GM18499 (cell line): ENCODE results near the gene UBE2Z.
"Not testable (repeated sequence)": the region's sequence is repeated elsewhere in the genome, so short reads cannot be mapped to it uniquely, and the experiment has no call there.

Experiments used
- ATAC-seq: cut with Tn5 transposase; IDR thresholded peaks from one replicate; pipeline ENCODE4 v1.9.1; 2021; ENCODE audit warnings: moderate number of reproducible peaks; ENCODE audit not compliant: insufficient read depth, unreplicated experiment

The UBE2Z gene

DNA sequence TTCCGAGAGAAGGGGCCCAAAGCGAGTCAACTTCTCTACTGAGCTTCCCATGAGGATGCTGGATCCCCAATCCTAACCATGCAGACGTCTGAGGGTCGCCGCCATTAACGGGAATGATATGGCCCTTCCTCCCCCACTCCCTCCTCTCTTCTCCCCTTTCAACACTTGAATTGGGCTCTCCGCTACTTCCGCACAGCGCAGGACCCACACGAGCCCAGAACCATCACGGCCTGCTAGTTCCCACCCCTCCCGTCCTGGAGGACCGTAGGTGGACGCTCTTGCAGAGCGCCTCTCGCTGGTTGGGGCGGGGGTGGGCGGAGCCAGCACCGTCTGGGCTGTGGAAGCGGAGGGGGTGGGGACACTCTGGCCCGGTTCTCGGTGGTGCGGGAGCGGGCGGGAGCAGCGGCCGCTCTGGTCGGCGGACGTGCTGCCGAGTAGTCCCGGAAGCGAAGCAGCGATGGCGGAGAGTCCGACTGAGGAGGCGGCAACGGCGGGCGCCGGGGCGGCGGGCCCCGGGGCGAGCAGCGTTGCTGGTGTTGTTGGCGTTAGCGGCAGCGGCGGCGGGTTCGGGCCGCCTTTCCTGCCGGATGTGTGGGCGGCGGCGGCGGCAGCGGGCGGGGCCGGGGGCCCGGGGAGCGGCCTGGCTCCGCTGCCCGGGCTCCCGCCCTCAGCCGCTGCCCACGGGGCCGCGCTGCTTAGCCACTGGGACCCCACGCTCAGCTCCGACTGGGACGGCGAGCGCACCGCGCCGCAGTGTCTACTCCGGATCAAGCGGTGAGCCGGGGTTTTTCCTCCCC lies at the start of gene UBE2Z:
TSS of gene UBE2Z (plus strand) at position 361 of the 797 bp plus-strand sequence. CDS start at position 458, 97 bp downstream.
- ATAC-seq: peak; percentile 50

GRCh38 chr17:48860034-48860433 lies 48.2 kb upstream of the UBE2Z start:
- no peak for ATAC-seq

DNA sequence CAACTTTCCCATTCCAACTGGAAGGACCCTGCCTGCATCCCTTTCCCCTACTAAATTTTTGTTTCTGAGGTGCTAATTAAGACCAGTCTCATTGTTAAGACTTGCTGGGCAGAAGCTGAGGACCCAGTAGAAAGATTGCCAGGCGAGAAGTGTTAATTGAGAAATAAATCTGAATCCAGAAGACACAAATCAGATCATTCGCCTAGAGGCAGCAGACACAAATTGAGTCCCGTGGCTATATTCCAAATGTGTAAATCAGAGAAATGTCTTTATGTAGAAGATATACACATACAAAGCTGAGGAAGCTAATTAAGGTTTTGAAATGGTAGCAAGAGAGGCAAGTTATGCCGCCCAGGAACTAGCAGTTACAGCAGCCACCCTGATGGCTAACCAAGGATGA lies 47.8 kb upstream of the UBE2Z start:
- ATAC-seq: no peak

DNA sequence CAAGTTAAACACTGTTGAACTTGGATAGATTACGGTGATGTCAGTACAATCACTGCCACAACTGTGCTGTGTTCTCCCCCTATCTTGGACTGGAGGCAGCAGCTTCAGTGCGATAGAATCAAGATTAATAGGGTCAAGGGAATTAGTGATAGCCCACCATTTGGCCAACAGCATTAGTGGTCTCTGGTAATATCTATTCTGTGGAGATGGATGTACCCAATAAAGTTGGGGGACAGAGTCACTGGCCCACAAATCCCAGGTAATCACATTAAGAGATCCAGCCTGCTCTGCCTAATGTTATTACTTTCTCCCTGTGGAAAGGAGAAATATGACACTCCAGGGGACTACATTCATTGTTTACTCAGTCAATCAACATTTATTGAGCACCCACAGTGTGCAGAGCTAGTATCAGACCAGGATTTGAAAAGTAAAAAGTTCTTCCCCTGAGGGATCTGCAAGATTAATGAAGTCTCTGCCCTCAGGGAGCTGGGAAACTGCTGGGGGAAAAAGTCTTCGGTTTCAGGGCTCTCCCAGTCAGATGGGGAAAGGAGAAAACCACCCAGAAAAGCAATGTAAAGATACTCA lies 39.2 kb upstream of the UBE2Z start:
- ATAC-seq: no peak

- ATAC-seq: no peak
Observed at GRCh38 chr17:48869821-48870318, 38.3 kb upstream of the UBE2Z start.

- ATAC-seq: no peak
Observed at GRCh38 chr17:48871035-48871550, 37.1 kb upstream of the UBE2Z start.

DNA sequence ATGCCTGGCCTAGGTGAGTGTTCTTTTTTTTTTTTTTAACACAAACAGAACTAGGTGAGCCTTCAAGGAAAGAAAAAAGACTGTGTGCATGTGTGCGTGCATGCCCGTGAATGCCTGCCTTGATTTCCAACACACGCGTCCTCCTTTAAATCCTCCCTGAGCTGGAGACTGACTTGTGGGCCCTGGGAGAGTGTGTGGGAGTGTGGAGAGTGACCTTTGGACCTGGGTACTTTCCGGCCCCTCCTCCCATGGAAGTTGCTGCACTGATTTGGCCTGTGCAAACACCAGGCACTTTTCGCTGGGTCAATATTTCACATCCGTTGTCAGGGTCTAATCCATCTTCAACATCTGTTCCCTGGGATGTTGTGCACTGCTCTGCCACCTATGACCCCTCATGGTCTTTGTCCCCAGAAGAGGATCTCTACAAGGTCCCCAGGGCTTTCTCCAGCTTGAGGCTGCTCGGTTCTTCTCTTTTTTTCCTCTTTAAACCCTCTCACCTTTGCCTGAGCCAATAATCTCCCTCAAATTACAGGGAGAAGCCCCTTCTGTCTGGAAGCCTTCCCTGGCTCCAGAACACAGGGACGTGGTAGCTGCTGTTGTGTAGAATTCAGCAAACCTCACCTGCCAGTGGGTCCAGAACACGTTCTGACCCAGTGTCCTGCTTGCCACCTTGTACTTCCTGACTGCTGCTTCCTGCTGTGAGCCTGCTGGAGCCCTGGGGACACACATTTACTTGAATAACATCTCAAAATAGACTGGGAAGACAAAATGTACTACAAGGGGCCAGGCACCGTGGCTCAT lies 36.5 kb upstream of the UBE2Z start:
- ATAC-seq: no peak

- not testable (repeated sequence) for ATAC-seq
Observed at GRCh38 chr17:48872409-48872808, 35.8 kb upstream of the UBE2Z start.

GRCh38 chr17:48873209-48873608 lies 35.0 kb upstream of the UBE2Z start:
- no peak for ATAC-seq

DNA sequence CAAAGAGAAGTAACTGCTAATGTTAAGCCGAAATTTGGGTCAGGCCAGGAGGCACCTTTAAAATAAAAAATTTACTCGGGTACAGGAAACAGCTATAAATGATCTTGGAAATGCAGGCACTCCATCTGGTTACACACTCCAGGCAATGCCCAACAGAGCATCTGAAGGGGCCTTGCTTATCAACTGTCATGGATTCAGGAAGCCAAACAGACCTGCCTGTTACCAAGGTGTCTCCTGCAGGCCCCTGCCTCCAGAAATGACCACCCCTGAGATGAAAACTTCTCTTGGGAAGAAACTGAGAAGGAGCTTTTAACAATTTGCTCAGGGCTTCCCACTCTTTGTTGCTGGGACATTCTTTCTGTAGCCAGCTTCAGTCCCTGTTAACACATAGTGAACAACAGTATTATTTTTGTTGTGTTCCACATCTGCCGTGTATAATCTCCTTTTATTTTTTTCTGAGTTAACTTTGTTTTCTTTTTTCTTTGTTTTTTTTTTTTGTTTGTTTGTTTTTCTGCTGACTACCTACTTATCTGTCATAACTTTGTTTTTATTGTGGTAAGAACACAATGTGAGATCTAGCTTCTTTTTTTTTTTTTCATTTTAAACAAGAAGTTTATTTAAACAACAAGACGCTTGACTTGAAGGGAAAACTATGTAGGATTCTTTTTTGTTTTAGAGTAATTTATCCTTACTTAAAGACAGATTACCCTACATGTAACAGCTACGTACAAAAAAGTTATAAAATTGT lies 34.3 kb upstream of the UBE2Z start:
- ATAC-seq: no peak

GRCh38 chr17:48878920-48879898 lies 29.0 kb upstream of the UBE2Z start:
- ATAC-seq: no peak

DNA sequence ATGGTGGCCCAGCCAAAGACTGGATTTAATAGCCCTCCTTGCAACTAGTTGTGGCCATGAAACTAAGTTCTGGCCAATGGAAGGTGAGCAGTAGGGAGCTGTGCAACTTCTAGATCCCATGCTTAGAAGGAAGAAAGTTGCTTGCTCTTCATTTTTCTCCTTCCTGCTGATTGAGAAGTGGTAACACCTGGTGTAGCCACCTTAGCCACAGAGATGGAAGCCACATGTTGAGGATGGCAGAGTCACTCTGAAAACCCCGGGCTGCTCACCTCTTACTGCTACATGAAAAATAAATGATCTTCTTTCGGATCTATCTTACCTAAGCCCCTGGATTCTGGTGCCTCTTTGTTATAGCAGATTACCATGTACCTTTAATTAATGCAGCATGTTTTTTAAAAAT lies 25.9 kb upstream of the UBE2Z start:
- ATAC-seq: no peak

DNA sequence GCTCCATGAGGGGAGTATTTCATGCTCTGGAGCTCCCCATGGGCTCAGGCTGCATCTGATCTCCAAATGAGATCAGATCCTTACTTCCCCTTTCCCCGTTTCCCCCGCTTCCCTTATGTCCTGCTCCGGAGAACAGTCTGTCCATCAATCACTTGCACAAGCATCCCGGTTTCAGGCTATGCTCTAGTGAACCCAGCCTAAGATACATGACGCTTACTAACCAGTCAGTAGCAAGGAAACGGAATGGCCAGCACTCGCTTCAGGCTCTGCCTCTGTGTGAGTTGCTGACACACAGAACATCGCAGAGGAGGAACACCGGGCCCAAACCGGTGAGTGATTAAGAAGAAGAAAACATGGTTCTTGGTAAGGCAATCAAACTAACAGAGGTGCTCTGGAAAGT lies 25.0 kb upstream of the UBE2Z start:
- ATAC-seq: no peak

GRCh38 chr17:48890086-48890485 lies 18.1 kb upstream of the UBE2Z start:
- ATAC-seq: no peak

- no peak for ATAC-seq
Observed at GRCh38 chr17:48892940-48893645, 15.1 kb upstream of the UBE2Z start.

DNA sequence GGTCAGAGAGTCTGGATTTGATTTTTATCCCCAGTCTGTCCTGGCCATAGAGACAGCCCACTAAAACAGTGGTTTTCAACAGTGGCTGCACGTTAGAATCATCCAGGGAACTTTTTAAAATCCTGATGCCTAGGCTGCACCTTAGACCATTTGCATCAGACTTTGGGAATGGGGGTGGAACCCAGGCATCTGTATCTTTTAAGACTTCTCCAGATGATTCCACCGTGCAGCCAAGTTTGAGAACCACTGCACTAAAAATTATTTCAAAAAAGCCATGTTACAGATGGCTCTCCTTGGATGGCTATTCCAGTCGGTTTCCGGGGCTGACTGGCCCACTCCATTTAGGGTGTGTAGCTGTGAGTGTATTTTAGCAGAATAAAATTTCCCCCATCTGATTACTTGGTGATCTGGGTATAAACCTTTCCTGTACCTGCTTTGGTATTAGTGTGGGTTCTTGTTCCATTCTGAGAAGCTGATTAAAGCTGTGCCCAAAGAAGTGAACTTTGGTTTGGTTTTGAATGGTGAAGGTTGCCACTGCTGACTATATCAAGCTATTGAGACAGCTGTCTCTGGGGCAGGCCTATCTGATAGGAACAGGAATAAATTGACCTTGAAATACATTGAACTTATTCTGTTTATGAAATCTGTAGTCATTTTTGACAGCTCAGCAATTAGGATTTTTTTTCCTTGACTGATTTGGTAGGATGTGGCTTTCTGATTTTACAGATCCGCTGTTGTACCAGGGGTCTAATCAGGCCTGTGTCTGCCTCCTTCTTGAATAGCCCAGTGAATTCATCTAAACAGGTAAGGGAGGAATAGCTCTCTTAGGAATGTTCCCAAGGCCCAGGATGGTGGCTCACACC lies 14.3 kb upstream of the UBE2Z start:
- no peak for ATAC-seq

DNA sequence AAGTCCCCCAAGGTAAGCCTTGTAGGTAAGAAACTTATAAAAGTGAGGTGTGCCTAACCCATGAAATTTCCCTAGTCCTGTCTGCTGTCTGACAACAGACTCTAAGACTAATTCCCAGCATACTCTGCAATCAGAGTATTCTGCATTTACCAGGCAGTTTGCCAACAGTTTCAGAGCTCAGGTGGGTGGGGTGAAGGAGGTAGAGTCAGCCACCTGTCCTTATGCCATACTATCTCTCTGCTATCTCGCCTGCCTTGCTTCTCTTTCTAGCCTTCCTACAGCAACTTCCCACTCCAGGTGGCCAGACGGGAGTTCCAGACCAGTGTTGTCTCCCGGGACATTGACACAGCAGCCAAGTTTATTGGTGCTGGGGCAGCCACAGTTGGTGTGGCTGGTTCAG lies 13.3 kb upstream of the UBE2Z start:
- ATAC-seq: no peak
